Activated CD8-positive, alpha-beta memory T cell treated with anti-CD3 and anti-CD28 coated beads, Interleukin-2, amount 50 U/mL, for 24 hours (primary cell): ENCODE data around the gene CACNA1G.

Experiments used
- DNase-seq: peaks from one replicate; pipeline ENCODE4 v3.0.0-alpha.2; 2020; ENCODE audit errors: extremely low read depth

CACNA1G gene

DNA sequence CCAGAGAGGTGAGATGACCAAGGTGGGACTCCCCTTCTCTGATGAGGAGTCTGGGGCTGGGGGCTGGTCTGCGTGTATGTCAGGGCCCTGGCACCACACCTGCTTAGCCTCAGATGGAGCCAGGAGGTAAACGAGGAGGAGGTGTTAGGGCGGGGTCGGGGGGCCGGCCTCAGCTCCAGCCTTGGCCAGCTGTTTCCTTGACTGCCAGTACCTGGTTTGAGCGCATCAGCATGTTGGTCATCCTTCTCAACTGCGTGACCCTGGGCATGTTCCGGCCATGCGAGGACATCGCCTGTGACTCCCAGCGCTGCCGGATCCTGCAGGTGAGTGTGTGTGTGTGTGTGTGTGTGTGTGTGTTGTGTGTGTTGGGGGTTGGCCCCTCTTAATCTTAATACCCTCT lies 8.1 kb downstream of the CACNA1G start:
- DNase-seq, result no peak

DNA sequence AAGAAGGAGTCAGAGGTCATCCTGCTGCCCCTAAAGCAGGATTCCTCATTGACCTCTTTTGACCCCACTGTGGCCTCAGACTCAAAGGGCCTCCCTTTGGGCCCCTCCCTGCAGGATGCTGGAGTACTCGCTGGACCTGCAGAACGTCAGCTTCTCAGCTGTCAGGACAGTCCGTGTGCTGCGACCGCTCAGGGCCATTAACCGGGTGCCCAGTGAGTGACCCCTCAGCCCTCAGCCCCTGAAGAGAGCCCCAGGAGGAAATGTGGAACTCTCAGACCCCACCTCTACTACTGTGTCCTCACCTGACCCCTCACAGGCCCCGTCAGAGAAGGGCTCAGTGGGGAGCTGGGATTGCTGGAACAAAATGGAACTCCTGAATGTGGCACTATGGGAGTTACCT lies 9.1 kb downstream of the CACNA1G start:
- no peak for DNase-seq

DNA sequence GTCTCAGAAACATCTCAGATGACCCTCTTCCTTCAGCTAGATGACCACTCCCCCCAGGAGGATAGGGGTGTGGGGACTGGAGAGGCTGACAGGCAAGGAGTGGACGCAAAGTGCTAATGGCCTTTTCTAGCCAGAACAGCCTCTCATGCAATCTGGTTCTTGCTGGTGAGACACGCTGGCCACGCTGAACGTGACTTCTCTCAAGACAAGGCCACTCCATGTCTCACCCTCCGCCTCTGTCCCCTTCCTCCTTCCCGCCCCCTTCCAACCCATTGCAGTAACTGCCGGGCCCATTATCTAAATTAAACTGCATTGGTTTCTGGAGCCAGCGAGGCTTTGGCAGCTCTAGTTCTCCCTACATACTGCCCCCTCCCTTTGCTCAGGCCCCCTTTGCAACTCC lies 9.5 kb downstream of the CACNA1G start:
- DNase-seq, result no peak

DNA sequence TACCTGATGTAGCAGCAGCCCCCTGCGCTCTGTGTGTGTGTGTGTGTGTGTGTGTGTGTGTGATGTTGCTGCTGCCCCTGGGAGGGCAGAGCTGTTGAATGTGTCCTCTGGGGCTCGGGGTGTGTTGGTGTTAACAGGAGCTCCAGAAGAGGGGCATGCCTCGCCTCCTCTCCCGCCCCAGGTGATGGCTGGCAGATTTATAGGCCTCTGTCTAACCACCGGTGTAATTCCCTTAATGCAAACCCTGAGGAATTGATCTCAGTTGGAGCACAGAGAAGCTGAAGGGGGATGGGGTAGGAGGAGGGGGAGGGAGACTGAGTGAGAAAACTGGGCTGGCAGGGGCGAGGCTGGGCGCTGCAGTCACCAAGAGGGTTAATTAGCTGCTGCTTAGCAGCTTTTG lies 10.0 kb downstream of the CACNA1G start:
- DNase-seq, result no peak

DNA sequence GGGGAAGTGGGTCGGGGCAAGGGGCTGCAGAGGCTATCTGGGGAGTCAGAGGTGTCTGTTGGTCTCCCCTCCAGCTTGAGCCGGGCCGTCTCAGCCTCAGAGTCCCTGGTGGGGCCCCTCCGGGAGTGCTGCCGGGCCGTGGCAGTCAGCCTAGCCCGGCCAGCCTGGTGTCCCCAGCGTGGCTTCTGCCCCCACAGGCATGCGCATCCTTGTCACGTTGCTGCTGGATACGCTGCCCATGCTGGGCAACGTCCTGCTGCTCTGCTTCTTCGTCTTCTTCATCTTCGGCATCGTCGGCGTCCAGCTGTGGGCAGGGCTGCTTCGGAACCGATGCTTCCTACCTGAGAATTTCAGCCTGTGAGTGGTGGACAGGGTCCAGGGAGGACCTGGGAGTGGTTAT lies 11.2 kb downstream of the CACNA1G start:
- no peak for DNase-seq

DNA sequence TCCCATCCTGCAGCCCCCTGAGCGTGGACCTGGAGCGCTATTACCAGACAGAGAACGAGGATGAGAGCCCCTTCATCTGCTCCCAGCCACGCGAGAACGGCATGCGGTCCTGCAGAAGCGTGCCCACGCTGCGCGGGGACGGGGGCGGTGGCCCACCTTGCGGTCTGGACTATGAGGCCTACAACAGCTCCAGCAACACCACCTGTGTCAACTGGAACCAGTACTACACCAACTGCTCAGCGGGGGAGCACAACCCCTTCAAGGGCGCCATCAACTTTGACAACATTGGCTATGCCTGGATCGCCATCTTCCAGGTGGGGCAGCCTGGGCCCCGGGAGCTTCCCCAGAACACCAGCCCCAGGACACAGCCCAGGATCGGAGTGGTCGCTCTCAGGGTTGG lies 12.0 kb downstream of the CACNA1G start:
- DNase-seq, result no peak

DNA sequence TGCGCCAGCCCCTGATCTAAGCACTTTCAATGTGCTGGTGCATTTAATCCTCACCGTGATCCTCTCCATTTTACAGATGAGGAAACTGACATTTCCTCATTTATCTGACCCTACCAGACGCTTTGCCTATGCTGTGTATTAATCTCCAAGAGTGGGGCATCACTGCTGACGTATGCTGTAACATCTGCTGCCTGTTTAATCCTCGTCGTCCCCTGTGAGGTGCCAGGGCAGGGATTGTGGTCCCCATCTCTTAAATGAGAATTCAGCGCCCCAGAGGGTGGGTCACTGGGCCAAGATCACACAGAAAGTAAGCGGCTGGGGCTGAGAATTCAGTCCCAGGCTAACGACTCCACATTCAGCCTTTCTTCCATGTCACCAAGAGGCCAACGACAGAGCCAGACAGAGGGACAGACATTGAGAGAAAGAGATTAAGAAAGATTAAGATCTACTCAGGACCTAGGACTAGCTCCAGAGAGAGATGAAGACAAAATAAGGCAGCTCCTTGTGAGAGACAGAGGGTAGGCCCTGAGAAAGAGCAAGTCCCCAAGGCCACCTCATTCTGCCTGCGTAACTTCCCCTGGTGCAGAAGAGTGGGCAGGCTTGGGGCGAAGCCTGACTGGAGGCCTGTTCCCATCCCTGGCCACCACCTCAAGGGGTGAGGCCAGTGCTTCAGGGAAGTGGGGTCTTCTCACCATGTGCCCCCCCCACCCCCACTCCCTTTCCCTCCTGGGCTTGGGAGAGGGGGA lies 13.5 kb downstream of the CACNA1G start:
- DNase-seq, result no peak

DNA sequence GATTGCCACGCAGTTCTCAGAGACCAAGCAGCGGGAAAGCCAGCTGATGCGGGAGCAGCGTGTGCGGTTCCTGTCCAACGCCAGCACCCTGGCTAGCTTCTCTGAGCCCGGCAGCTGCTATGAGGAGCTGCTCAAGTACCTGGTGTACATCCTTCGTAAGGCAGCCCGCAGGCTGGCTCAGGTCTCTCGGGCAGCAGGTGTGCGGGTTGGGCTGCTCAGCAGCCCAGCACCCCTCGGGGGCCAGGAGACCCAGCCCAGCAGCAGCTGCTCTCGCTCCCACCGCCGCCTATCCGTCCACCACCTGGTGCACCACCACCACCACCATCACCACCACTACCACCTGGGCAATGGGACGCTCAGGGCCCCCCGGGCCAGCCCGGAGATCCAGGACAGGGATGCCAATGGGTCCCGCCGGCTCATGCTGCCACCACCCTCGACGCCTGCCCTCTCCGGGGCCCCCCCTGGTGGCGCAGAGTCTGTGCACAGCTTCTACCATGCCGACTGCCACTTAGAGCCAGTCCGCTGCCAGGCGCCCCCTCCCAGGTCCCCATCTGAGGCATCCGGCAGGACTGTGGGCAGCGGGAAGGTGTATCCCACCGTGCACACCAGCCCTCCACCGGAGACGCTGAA lies 15.2 kb downstream of the CACNA1G start:
- no peak for DNase-seq

DNA sequence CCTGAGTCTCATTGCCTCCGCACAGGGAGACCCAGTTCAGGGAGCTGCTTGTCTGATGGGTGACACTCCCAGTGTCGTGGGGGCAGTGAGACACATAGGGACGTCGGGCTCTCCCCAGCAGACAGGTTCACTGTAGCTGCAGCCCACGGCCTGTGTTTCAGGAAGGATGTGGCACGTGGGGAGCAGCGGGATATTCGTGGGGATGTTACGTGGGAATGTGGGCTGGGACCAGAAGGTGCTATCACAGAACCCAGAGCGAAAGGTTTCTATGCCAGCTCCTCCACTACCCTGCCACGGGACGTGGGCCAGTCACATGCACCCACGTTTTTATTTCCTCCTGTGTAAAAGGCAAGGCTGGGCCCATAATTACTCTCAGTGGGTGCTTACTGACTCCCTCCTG lies 16.3 kb downstream of the CACNA1G start:
- DNase-seq, result no peak

DNA sequence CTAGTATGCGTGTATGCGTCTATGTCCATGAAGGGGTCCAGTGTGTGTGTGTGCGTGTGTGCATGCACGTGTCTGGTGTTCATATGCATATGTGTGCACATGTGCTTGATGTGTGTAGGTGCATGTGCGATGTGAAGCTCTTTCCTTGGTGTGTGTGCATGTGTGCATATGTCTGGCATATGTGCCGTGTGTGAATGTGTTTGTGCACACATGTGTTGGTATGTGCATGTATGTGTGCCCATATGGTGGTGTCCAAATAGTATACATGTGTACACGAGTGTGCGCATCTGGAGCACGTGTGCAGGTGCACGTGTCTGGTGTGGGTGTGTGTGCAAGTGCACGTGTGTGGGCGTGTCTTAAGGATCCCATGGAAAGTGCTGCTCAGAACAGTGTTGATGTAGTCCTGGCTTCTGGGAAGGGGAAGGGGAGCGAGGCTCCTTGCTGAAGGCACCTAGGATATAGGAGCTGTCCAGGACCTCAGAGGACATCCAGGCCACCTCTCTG lies 17.0 kb downstream of the CACNA1G start:
- no peak for DNase-seq

DNA sequence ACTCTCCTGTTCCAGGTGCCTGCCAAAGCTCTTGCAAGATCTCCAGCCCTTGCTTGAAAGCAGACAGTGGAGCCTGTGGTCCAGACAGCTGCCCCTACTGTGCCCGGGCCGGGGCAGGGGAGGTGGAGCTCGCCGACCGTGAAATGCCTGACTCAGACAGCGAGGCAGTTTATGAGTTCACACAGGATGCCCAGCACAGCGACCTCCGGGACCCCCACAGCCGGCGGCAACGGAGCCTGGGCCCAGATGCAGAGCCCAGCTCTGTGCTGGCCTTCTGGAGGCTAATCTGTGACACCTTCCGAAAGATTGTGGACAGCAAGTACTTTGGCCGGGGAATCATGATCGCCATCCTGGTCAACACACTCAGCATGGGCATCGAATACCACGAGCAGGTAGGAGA lies 17.7 kb downstream of the CACNA1G start:
- no peak for DNase-seq

DNA sequence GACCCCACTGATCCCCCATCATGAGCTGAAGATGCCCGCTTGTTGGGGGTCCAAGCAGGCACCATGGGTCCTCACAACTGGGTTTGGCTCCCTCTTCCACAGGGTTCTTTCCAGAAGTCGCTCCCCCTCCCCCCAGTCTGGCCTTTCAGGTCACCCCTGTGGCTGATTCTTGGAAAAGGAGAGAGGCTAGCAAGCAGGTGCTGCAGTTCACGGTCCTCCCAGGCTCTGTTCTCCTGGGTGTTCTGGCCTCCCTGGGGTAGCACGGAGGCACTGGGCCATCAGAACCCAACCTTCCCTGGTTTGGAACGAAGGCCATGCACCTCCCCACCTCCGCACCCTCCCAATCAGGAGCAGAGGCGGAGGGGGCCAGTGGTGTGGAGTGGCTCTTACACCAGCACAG lies 18.9 kb downstream of the CACNA1G start:
- DNase-seq, result no peak

DNA sequence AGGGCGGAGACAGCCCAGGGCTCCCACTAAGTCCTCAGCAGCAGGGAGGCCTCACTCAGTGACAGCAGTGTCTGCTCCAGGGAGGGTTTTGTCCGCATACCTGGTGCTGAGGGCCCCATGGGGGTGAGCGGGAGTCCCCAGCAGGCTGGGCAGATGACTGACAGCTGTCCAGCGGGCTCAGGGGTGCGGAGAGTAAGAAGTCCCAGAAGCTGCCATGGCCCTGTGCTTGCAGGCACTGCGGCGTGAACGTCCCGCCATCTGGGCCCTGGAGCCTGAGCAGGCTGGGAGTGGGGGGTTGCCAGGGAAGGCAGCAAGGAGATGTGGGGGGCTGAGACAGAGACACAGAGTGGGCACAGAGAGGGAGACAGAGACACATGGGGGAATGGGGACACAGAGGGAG lies 20.1 kb downstream of the CACNA1G start:
- DNase-seq, result no peak

DNA sequence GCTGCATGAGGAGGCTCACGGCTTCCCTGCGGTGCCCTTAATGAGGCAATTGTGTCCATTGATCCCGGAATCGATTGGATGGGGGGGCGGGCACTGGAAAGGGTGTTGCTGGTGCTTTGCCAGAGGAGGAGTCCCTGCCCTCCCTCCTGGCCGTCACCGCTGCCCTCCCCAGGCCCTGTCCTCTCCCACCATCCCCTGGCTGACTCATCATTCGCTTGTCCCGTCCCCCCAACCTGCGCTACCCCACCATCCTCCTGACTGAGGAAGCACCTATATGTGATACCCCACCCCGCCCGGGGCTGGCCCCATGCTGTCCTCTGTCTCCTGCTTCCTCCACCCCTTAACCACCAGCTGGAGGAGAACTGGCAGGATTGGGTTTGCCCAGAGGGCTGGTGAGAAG lies 20.8 kb downstream of the CACNA1G start:
- no peak for DNase-seq

DNA sequence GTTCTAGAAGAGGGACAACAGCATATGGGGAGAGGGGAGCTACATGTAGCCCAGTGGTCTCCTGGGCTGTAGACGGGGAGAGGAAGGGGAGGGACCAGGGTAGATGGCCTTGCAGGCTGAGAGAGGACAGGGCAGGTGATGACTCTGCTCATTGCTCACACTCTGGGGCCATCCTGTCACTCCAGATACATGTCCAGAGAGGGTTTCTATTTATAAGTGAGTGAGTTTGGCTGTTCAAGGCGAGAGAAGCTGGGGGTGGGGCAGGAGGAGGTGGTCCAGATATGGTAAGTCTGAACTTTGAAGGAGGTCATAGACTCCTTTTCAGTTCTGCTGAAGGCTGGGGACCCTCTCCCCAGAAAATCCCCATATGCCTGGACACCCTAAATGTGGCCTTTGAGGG lies 22.2 kb downstream of the CACNA1G start:
- no peak for DNase-seq

DNA sequence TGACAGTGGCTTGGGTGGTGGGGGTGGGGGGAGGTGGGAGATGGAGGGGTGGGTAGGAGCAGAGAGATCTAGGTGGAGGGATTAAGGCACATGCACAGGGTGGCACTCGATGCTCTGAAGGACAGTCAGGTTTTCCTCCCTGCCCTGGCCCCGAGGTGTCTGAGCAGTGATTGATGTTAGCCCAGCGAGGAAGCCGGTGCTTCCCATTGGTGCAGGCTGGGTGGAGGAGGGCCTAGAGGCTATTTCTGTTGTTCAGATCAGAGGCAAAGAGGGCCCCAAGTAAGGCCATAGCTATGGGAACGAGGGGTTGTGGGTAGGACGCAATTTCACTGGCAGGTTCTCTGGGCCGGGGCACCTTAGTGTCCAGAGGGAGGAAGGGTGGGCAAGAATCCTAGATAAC lies 23.1 kb downstream of the CACNA1G start:
- DNase-seq, result no peak

DNA sequence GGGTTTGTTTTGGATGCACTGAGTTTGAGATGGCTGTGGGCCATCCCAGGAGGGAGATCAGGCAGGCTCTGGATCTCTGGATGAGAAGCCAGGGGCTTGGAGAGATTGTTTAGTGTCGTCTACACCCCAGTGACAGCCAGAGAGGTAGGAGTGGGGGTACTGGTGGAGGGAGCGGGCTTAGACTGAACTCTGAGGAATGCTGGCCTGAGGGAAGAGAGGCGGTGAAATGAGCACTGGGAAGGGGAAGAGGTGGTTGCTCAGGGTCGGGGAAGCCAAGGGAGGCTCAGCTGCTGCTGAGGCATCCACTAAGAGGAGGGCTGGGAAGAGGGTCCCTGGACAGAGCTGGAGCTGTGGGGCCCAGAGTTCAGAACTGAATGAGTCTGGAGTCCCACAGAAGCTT lies 23.6 kb downstream of the CACNA1G start:
- no peak for DNase-seq

DNA sequence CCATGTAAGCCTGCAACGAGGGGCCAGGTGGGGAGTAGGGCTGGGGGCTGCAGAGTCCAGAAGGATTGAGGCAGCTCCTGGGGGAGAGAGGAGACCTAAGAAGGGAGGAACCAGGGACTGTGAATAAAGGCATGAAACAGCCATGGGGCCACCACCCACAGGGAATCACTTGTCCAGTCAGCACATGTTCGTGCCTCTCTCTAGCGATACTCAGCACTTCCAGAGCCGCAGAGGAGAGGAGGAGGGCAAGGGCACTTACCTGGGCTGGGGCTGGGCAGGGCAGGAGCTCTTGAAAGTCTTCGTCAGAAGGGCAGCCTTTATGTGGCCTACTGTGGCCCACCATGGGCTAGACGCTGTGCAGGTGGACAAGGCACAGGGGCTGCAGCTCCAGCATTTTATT lies 24.2 kb downstream of the CACNA1G start:
- DNase-seq, result no peak

DNA sequence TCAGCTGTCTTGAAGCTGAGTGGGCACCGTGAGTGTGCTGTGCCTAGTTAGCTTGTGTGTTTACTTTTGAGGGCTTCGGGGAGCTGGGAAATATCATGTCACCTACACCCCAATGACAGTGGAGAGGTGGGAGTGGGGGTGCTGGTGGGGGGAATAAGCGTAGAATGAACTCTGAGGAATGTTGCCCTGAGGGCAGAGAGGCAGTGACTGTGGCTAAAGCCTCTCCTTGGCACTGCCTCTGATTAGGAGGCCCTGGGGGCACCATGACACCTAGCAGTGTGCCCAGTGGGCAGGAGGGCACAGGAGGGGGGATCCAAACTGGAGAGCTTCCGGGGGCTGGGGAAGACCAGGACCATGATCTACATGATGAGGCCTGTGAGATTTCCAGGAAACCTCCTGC lies 24.8 kb downstream of the CACNA1G start:
- DNase-seq, result no peak

DNA sequence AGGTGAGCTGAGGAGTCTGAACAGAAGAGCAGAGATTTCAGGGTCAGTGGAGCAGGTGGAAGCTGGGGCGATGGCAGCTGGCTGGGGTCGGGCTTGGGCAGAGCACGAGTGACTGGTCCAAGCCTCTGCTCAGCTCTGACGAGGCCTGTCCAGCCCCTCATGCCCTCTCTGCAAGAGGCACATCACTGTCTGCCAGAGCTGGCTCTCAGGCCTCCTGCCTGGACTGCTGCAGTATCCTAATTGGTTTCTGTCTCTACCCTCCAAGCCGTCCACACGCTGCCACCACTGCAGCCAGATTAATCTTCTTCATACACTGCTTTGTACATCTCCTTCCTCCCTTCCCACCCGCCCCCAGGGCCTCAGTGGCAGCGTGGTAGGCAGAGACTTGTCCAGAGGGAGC lies 25.4 kb downstream of the CACNA1G start:
- no peak for DNase-seq

DNA sequence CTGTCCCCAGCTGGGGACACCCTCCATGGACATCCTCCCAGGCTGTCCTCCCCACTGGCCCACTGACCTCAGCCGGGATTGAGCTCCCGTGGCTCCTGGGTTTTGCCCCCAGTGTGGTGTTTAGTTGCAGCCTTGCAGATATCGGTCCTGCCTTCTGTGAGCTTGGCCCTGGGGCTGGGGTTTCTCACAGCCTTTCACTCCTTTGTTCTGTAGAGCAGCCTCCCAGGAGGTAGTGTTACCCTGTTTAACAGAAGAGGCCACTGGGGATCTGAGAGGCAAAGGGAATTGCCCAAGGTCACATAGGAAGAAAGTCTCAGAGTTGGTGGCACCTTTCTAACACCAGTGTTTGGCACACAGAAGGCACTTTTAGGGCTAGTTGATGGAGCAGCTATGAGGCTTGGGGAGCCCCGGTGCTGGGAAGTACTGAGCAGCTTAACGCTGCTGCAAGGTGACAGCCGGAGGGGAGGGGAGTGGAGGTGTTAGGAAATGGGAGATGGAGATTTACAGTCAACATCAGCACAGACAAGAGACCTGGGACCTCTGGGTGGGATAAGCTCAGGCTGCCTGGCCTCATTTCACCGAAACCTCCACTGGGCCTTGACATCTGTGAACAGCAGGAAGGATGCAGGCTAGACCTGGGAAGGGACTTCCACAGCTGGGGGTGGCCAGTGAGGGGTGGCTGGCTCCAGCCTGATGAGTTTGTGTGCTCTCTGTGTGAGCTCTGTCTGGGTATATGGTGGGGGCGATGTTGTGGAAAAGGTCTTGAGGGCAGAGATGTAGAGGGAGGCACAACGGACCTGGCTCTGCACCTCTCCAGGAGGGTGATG lies 26.1 kb downstream of the CACNA1G start:
- DNase-seq, result no peak

DNA sequence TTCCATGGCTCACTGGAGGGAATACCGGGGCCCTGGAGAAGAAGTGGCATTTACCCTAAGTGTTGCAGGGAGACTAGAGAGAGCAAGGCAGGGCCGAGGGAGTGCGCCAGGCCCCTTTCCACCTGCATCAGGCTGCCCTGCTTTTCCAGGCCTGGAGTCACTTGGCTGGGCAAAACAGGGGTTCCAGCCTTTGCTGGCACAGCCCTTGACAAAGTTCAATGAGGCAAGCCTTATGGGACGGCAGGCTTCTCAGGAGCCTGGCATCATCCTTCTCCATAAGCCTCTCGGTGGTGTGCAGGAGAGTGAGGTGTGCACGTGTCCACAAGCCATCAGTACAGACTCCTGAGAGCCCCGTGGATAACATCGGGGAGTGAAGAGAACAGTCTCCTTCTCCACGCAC lies 27.1 kb downstream of the CACNA1G start:
- DNase-seq, result no peak
